ENCODE results near the gene SULT6B1. TPM values are rescaled to one million over a fixed set of nuclear protein-coding genes. Genes with fewer than 3 reads are reported as not detected.
"Not testable (repeated sequence)": the region's sequence is repeated elsewhere in the genome, so short reads cannot be mapped to it uniquely, and the experiment has no call there.

SULT6B1 gene
- total and polyA plus RNA-seq, 2 donors (not counting 3 experiments of a cell fraction or from before 2014, with no cell fraction given) = not detected

- no peak overlapping the region for H3K27ac ChIP-seq (ENCODE audit: insufficient read depth, low read depth, low read length)
- TF ChIP-seq JUN (IDR thresholded peaks at IDR 0.05; ENCODE audit: borderline replicate concordance, insufficient read depth, insufficient read length, low read depth) = no peak
- no peak for TF ChIP-seq GATA2 (IDR thresholded peaks at IDR 0.05; ENCODE audit: insufficient read depth, insufficient read length, low read depth, low read length)
- no TSS peak for BruUV-seq (replicated peaks)
- DNase-seq (ENCODE audit: low read depth, low spot score) (no peak), FAIRE-seq (no peak)
- peaks cover 37% of the 10 kb centered on the region for H3K79me2 ChIP-seq (ENCODE audit: control insufficient read depth, insufficient read depth, low read length)
- H3K4me1 ChIP-seq (ENCODE audit: control insufficient read depth, extremely low read depth, insufficient read depth, low read length) = no peaks in the 10 kb centered on the region
- POLR2A ChIA-PET = no interaction called here
- H4K20me1 ChIP-seq (replicated peaks; ENCODE audit: control insufficient read depth, extremely low read depth, insufficient read depth, low read length) = no peaks in the 10 kb centered on the region
- CTCF ChIA-PET = no interaction called here
- intact Hi-C loops (cut with micrococcal nuclease) = no loop called here
- H3K4me2 ChIP-seq (ENCODE audit: insufficient read depth, low read length) = no peak overlapping the region
- dilution Hi-C loops (cut with MboI; ENCODE audit: extremely low pct_ligation_motif_present, low sequenced_read_pairs) = no loop called here
- no peaks in the 10 kb centered on the region for H3K27me3 ChIP-seq (ENCODE audit: control insufficient read depth in 2 of 2, insufficient read depth in 2 of 2, low read length in 2 of 2)
- H3K9me1 ChIP-seq (replicated peaks; ENCODE audit: control insufficient read depth, extremely low read depth, insufficient read depth, low read length) = no peaks in the 10 kb centered on the region
- H3K9ac ChIP-seq (replicated peaks; ENCODE audit: extremely low read depth, insufficient read depth, low read length) = no peak overlapping the region
- H3K9me3 ChIP-seq (replicated peaks; ENCODE audit: control insufficient read depth, insufficient read depth, low read length) = no peaks in the 10 kb centered on the region
- no peak overlapping the region for H3K4me3 ChIP-seq (replicated peaks in 1 of 3; ENCODE audit: insufficient read depth in 1 of 3, low read depth in 1 of 3, low read length in 3 of 3)
- H3K36me3 ChIP-seq (ENCODE audit: control insufficient read depth in 2 of 2, extremely low read depth in 1 of 2, insufficient read depth in 2 of 2, low read length in 2 of 2) = peaks cover 8 to 15% of the 10 kb centered on the region in 2 experiments
- no peak overlapping the region for H2AFZ ChIP-seq (ENCODE audit: low read depth, low read length)
Observed at GRCh38 chr2:37205689-37206341, 17.3 kb upstream of the SULT6B1 start.

- H3K27me3 ChIP-seq (ENCODE audit: control insufficient read depth in 2 of 2, insufficient read depth in 2 of 2, low read length in 2 of 2); H2AFZ ChIP-seq (ENCODE audit: low read depth, low read length); H4K20me1 ChIP-seq (replicated peaks; ENCODE audit: control insufficient read depth, extremely low read depth, insufficient read depth, low read length); FAIRE-seq; BruUV-seq (replicated peaks); POLR2A ChIA-PET; H3K4me3 ChIP-seq (replicated peaks in 1 of 3; ENCODE audit: insufficient read depth in 1 of 3, low read depth in 1 of 3, low read length in 3 of 3); H3K27ac ChIP-seq (ENCODE audit: insufficient read depth, low read depth, low read length); H3K9ac ChIP-seq (replicated peaks; ENCODE audit: extremely low read depth, insufficient read depth, low read length); intact Hi-C loops (cut with micrococcal nuclease); H3K9me1 ChIP-seq (replicated peaks; ENCODE audit: control insufficient read depth, extremely low read depth, insufficient read depth, low read length); H3K9me3 ChIP-seq (replicated peaks; ENCODE audit: control insufficient read depth, insufficient read depth, low read length); DNase-seq (ENCODE audit: low read depth, low spot score); H3K4me2 ChIP-seq (ENCODE audit: insufficient read depth, low read length); dilution Hi-C loops (cut with MboI; ENCODE audit: extremely low pct_ligation_motif_present, low sequenced_read_pairs); H3K4me1 ChIP-seq (ENCODE audit: control insufficient read depth, extremely low read depth, insufficient read depth, low read length): not testable (repeated sequence)
- CTCF ChIA-PET = interaction anchor here (1.4 kb wide), 1 partner anchor 11 kb away, joined by 3 read pairs; no protein-coding TSS in a partner anchor
- Histone ChIP-seq H3K36me3 (ENCODE audit: control insufficient read depth in 2 of 2, extremely low read depth in 1 of 2, insufficient read depth in 2 of 2, low read length in 2 of 2) (peaks cover 12 to 16% of the 10 kb centered on the region in 2 experiments), H3K79me2 (ENCODE audit: control insufficient read depth, insufficient read depth, low read length) (peaks cover 37% of the 10 kb centered on the region)
Observed at GRCh38 chr2:37205071-37205661, 16.7 kb upstream of the SULT6B1 start.
